Measurements from ENCODE around the gene MICALL2.

MICALL2 gene

GRCh38 chr7:1402110-1402790, 57.0 kb downstream of the MICALL2 start:
- no peak overlapping the region for H3K4me3 ChIP-seq (ENCODE audit: low read depth, low read length)
- DNase-seq (ENCODE audit: low read depth) = no peak
- TF ChIP-seq, protein P1, sequence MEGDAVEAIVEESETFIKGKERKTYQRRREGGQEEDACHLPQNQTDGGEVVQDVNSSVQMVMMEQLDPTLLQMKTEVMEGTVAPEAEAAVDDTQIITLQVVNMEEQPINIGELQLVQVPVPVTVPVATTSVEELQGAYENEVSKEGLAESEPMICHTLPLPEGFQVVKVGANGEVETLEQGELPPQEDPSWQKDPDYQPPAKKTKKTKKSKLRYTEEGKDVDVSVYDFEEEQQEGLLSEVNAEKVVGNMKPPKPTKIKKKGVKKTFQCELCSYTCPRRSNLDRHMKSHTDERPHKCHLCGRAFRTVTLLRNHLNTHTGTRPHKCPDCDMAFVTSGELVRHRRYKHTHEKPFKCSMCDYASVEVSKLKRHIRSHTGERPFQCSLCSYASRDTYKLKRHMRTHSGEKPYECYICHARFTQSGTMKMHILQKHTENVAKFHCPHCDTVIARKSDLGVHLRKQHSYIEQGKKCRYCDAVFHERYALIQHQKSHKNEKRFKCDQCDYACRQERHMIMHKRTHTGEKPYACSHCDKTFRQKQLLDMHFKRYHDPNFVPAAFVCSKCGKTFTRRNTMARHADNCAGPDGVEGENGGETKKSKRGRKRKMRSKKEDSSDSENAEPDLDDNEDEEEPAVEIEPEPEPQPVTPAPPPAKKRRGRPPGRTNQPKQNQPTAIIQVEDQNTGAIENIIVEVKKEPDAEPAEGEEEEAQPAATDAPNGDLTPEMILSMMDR (IDR thresholded peaks at IDR 0.05; ENCODE audit: control insufficient read depth, extremely low read depth, insufficient read depth) = no peak

DNA sequence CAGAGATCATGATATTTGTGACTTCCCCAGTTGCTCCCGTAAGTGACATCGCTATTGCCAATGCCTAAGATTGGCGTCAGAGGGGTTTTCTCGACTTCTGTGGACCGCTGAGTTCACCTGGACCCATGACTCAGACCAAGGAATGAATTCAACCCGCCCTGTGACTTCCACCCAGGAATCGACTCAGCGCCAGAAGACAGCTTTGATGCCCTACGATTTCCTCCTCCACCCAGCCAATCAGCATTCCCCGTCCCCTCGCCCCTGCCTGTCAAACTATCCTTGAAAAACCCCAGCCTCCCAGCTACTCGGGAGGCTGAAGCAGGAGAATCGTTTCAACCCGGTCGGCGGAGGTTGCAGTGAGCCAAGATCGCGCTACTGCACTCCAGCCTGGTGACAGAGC, 58.3 kb downstream of the MICALL2 start:
- no peak for DNase-seq (ENCODE audit: low read depth)
- TF ChIP-seq, protein P1 (IDR thresholded peaks at IDR 0.05; ENCODE audit: control insufficient read depth, extremely low read depth, insufficient read depth) = no peak
- no peak overlapping the region for H3K4me3 ChIP-seq (ENCODE audit: low read depth, low read length)

DNA sequence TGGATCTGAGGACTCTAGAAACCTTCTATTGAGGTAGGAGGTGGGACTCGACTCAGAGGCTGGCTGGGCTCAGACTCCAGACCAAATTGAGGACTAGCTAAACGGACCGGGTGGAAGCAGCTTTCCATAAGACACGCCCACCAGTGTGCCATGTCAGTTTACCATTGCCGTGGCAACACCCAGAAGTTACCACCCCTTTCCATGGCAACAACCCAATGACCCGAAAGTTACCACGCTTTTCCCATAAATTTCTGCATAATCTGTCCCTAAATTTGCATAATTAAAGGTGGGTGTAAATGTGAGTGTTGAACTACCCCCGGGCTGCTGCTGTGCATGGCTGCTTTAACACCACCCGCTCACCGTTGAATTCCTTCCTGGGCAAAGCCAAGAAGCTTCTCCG, 58.9 kb downstream of the MICALL2 start:
- no peak for DNase-seq (ENCODE audit: low read depth)
- no peak overlapping the region for H3K4me3 ChIP-seq (ENCODE audit: low read depth, low read length)
- TF ChIP-seq, protein P1 (IDR thresholded peaks at IDR 0.05; ENCODE audit: control insufficient read depth, extremely low read depth, insufficient read depth) = no peak

- DNase-seq (ENCODE audit: low read depth) = no peak
- TF ChIP-seq, protein P1 (IDR thresholded peaks at IDR 0.05; ENCODE audit: control insufficient read depth, extremely low read depth, insufficient read depth) = no peak
- H3K4me3 ChIP-seq (ENCODE audit: low read depth, low read length) = no peak overlapping the region
These were observed 61.6 kb downstream of the MICALL2 start for GRCh38 chr7:1397491-1398327.

- no peak for DNase-seq (ENCODE audit: low read depth)
- H3K4me3 ChIP-seq (ENCODE audit: low read depth, low read length) = no peak overlapping the region
- TF ChIP-seq, protein P1 (IDR thresholded peaks at IDR 0.05; ENCODE audit: control insufficient read depth, extremely low read depth, insufficient read depth) = no peak
These were observed 63.1 kb downstream of the MICALL2 start for GRCh38 chr7:1396195-1396594.

- no peak overlapping the region for H3K4me3 ChIP-seq (ENCODE audit: low read depth, low read length)
- DNase-seq (ENCODE audit: low read depth) = no peak
- TF ChIP-seq, protein P1 (IDR thresholded peaks at IDR 0.05; ENCODE audit: control insufficient read depth, extremely low read depth, insufficient read depth) = no peak
These were observed 63.8 kb downstream of the MICALL2 start for GRCh38 chr7:1395211-1396070.
